WTC11 (cell line): Measurements from ENCODE around the gene TUB. TPM values are rescaled to one million over a fixed set of nuclear protein-coding genes. Genes with fewer than 3 reads are reported as not detected.
A peak's percentile ranks its signal among the peaks of the same experiment; 100 is the strongest.

Source experiments
- ATAC-seq: fragments of 200-7000 bp; cut with Tn5 transposase; 2 replicates; pipeline ENCODE4 v1.10.0; 2021; ENCODE audit warnings: mild to moderate bottlenecking, moderate library complexity
- Bru-seq: library from RNA; stranded (reverse); fragments of 400-500 nt; gene quantifications from one replicate; lab custom pipeline; 2021; lab: Mats Ljungman, UMichigan
- CTCF ChIA-PET: fragments of 300-600 bp; sonication (Branson Sonifier 250); formaldehyde crosslinking; loops from one replicate; lab custom pipeline; 2021; ENCODE audit warnings: antibody characterized with exemption; lab: Charles Lee
- POLR2A ChIA-PET: fragments of 350-600 bp; sonication (Branson Sonifier 250); formaldehyde crosslinking; loops from one replicate; lab custom pipeline; 2021; ENCODE audit warnings: antibody characterized with exemption; lab: Charles Lee
- DNase-seq: peaks from one replicate; pipeline ENCODE4 v3.0.0; 2021; ENCODE audit warnings: low spot score
- H3K27ac Mint-ChIP-seq: 2 replicates; pipeline ENCODE4 v1.8.0; 2021; ENCODE audit warnings: mixed read lengths
- H3K27me3 Mint-ChIP-seq: 2 replicates; pipeline ENCODE4 v1.8.0; 2021; ENCODE audit warnings: low read depth, mild to moderate bottlenecking, moderate library complexity, mixed read lengths
- H3K36me3 Mint-ChIP-seq: 2 replicates; pipeline ENCODE4 v1.8.0; 2021; ENCODE audit warnings: mixed read lengths
- H3K4me1 Mint-ChIP-seq: 2 replicates; pipeline ENCODE4 v1.8.0; 2022; ENCODE audit warnings: mixed read lengths
- H3K4me3 Mint-ChIP-seq: 2 replicates; pipeline ENCODE4 v1.8.0; 2021; ENCODE audit warnings: mild to moderate bottlenecking, moderate library complexity, mixed read lengths
- H3K9me3 Mint-ChIP-seq: 2 replicates; pipeline ENCODE4 v1.8.0; 2021; ENCODE audit warnings: mixed read lengths
- AR ChIP-seq: fragments of 250-450 bp; sonication (Bioruptor Pico); IDR thresholded peaks from 2 replicates; pipeline ENCODE4 v1.9.0; 2021; ENCODE audit warnings: mild to moderate bottlenecking
- CBFB ChIP-seq: sonication (generic); formaldehyde crosslinking; IDR thresholded peaks from 2 replicates; pipeline ENCODE4 v1.8.1; 2022; ENCODE audit warnings: mild to moderate bottlenecking, low read depth, missing genetic modification reagents
- ETV6 ChIP-seq: sonication (generic); formaldehyde crosslinking; IDR thresholded peaks from 2 replicates; pipeline ENCODE4 v1.8.1; 2022; ENCODE audit warnings: mild to moderate bottlenecking, missing genetic modification reagents
- GRHL2 ChIP-seq: fragments of 250-450 bp; sonication (Bioruptor Pico); IDR thresholded peaks from 2 replicates; pipeline ENCODE4 v1.8.0; 2022; ENCODE audit warnings: mild to moderate bottlenecking, moderate library complexity; ENCODE audit not compliant: insufficient replicate concordance, severe bottlenecking
- HMGA2 ChIP-seq: fragments of 250-450 bp; sonication (Bioruptor Pico); IDR thresholded peaks from 2 replicates; pipeline ENCODE4 v1.4.0; 2021; ENCODE audit warnings: mild to moderate bottlenecking, moderate library complexity
- NFE2L1 ChIP-seq: sonication (generic); formaldehyde crosslinking; IDR thresholded peaks from 2 replicates; pipeline ENCODE4 v1.8.1; 2023; ENCODE audit warnings: missing genetic modification reagents
- NR2C2 ChIP-seq: sonication (generic); formaldehyde crosslinking; IDR thresholded peaks from 2 replicates; pipeline ENCODE4 v1.8.0; 2022; ENCODE audit warnings: mild to moderate bottlenecking, missing genetic modification reagents
- NR3C1 ChIP-seq: sonication (generic); formaldehyde crosslinking; conservative IDR thresholded peaks from 2 replicates; pipeline ENCODE4 v1.8.1; 2023; ENCODE audit warnings: low read depth, mild to moderate bottlenecking, missing genetic modification reagents
- RELA ChIP-seq: sonication (generic); formaldehyde crosslinking; IDR thresholded peaks from 2 replicates; pipeline ENCODE4 v1.8.1; 2022; ENCODE audit warnings: missing genetic modification reagents, mild to moderate bottlenecking, borderline replicate concordance
- SMAD4 ChIP-seq: sonication (generic); formaldehyde crosslinking; IDR thresholded peaks from 2 replicates; pipeline ENCODE4 v1.8.0; 2022; ENCODE audit warnings: mild to moderate bottlenecking, missing genetic modification reagents
- TEAD1 ChIP-seq: sonication (generic); formaldehyde crosslinking; IDR thresholded peaks from 2 replicates; pipeline ENCODE4 v1.8.0; 2022; ENCODE audit warnings: mild to moderate bottlenecking, missing genetic modification reagents
- ZBTB21 ChIP-seq: sonication (generic); formaldehyde crosslinking; IDR thresholded peaks from 2 replicates; pipeline ENCODE4 v1.8.1; 2023; ENCODE audit warnings: mild to moderate bottlenecking, missing genetic modification reagents, borderline replicate concordance
- ZNF121 ChIP-seq: sonication (generic); formaldehyde crosslinking; IDR thresholded peaks from 2 replicates; pipeline ENCODE4 v1.8.0; 2023; ENCODE audit warnings: missing genetic modification reagents
- ZNF138 ChIP-seq: sonication (generic); formaldehyde crosslinking; conservative IDR thresholded peaks from 2 replicates; pipeline ENCODE4 v1.8.1; 2022; ENCODE audit warnings: mild to moderate bottlenecking, moderate library complexity, missing genetic modification reagents
- ZNF263 ChIP-seq: sonication (generic); formaldehyde crosslinking; IDR thresholded peaks from 2 replicates; pipeline ENCODE4 v1.8.1; 2022; ENCODE audit warnings: low read depth, mild to moderate bottlenecking, moderate library complexity, missing genetic modification reagents
- ZNF281 ChIP-seq: sonication (generic); formaldehyde crosslinking; IDR thresholded peaks from 2 replicates; pipeline ENCODE4 v1.8.0; 2023; ENCODE audit warnings: mild to moderate bottlenecking, missing genetic modification reagents
- ZSCAN18 ChIP-seq: fragments of 250-450 bp; sonication (Bioruptor Pico); IDR thresholded peaks from 2 replicates; pipeline ENCODE4 v2.1.2; 2022; ENCODE audit warnings: mild to moderate bottlenecking, moderate library complexity
- long read RNA-seq, 3 experiments: library from RNA in 1 of 3; library from capped mRNA in 1 of 3; library from polyadenylated mRNA in 1 of 3; unstranded in 2 of 3; stranded (forward) in 1 of 3; transcript quantifications; one replicate each; pipeline ENCODE4 v2.0.0, GENCODE V29; 2021
- total RNA-seq: library from RNA; stranded (reverse); gene quantifications from 3 replicates; pipeline ENCODE4 v1.2.3, GENCODE V29; 2021
- TF ChIP-seq, protein P1 (sequence below): sonication (generic); formaldehyde crosslinking; IDR thresholded peaks from 2 replicates; pipeline ENCODE4 v1.8.0; 2022; ENCODE audit warnings: mild to moderate bottlenecking, missing genetic modification reagents
- TF ChIP-seq, protein P2 (sequence below): sonication (generic); formaldehyde crosslinking; IDR thresholded peaks from 2 replicates; pipeline ENCODE4 v1.8.1; 2023; ENCODE audit warnings: mild to moderate bottlenecking, moderate library complexity, missing genetic modification reagents
- TF ChIP-seq, protein P3 (sequence below): sonication (generic); formaldehyde crosslinking; IDR thresholded peaks from 2 replicates; pipeline ENCODE4 v1.8.1; 2023; ENCODE audit warnings: mild to moderate bottlenecking, missing genetic modification reagents
- TF ChIP-seq, protein P4 (sequence below): sonication (generic); formaldehyde crosslinking; IDR thresholded peaks from 2 replicates; pipeline ENCODE4 v1.8.0; 2023; ENCODE audit warnings: missing genetic modification reagents

Gene TUB
- 29.2 to 32.1 TPM (median 30.0 TPM) in 3 replicates for total RNA-seq
- Bru-seq, nascent RNA = percentile 49 among the genes with signal in this experiment
- long read RNA-seq, experiment 1, partial matches to known transcripts = 4 of 45 reads
- long read RNA-seq, experiment 1, other reads (novel, unspliced or antisense) = 37 of 45 reads
- long read RNA-seq, experiment 2, partial matches to known transcripts = 4 of 17 reads
- long read RNA-seq, experiment 2, other reads (novel, unspliced or antisense) = 12 of 17 reads
- long read RNA-seq, experiment 3 = 0 reads

GRCh38 chr11:8080674-8081590 lies at the start of gene TUB:
TUB (plus strand) TSS chr11:8081211; CDS start chr11:8081511, 300 bp downstream.
- Mint-ChIP-seq H3K36me3 (no peaks in the 10 kb centered on the region), H3K27me3 (peaks cover 42% of the 10 kb centered on the region), H3K4me1 (peaks cover 48% of the 10 kb centered on the region), H3K27ac (no peak within 1 kb of the TSS), H3K9me3 (no peaks in the 10 kb centered on the region), H3K4me3 (peak within 1 kb of the TSS; percentile 79)
- ChIA-PET POLR2A (interaction anchor here (0.7 kb wide), 1 partner anchor 10 kb away, joined by 3 read pairs; no protein-coding TSS in a partner anchor), CTCF (interaction anchor here (0.6 to 6.6 kb wide), 14 partner anchors 9 to 783 kb away, joined by 3 to 63 read pairs (median 8); no protein-coding TSS in a partner anchor)
- peak; percentile 44 for ATAC-seq
- DNase-seq = peak; percentile 70
- TF ChIP-seq HMGA2 (CRISPR knock-in tag) (no peak), RELA (no peak; the same call in 1 of the 2 replicates), ZNF281 (CRISPR knock-in tag) (no peak), NR3C1 (CRISPR knock-in tag) (no peak), TEAD1 (CRISPR knock-in tag) (no peak), ZNF263 (CRISPR knock-in tag) (no peak), NFE2L1 (CRISPR knock-in tag) (no peak), NR2C2 (no peak), SMAD4 (no peak), ZNF121 (CRISPR knock-in tag) (peak; percentile 73; the same call in 1 of the 2 replicates), CBFB (CRISPR knock-in tag) (no peak), GRHL2 (CRISPR knock-in tag) (no peak), ZSCAN18 (CRISPR knock-in tag) (no peak), ETV6 (CRISPR knock-in tag) (no peak), AR (CRISPR knock-in tag) (no peak), ZNF138 (no peak), ZBTB21 (CRISPR knock-in tag) (0 out of 2 replicates have a peak, but pooled peaks have one; percentile 45)
- TF ChIP-seq, protein P1, sequence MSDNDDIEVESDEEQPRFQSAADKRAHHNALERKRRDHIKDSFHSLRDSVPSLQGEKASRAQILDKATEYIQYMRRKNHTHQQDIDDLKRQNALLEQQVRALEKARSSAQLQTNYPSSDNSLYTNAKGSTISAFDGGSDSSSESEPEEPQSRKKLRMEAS (CRISPR knock-in tag) = peak; percentile 45; the same call in 1 of the 2 replicates
- TF ChIP-seq, protein P2, sequence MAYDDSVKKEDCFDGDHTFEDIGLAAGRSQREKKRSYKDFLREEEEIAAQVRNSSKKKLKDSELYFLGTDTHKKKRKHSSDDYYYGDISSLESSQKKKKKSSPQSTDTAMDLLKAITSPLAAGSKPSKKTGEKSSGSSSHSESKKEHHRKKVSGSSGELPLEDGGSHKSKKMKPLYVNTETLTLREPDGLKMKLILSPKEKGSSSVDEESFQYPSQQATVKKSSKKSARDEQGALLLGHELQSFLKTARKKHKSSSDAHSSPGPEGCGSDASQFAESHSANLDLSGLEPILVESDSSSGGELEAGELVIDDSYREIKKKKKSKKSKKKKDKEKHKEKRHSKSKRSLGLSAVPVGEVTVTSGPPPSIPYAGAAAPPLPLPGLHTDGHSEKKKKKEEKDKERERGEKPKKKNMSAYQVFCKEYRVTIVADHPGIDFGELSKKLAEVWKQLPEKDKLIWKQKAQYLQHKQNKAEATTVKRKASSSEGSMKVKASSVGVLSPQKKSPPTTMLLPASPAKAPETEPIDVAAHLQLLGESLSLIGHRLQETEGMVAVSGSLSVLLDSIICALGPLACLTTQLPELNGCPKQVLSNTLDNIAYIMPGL (CRISPR knock-in tag) = peak; percentile 15; the same call in 1 of the 2 replicates
- TF ChIP-seq, protein P3, sequence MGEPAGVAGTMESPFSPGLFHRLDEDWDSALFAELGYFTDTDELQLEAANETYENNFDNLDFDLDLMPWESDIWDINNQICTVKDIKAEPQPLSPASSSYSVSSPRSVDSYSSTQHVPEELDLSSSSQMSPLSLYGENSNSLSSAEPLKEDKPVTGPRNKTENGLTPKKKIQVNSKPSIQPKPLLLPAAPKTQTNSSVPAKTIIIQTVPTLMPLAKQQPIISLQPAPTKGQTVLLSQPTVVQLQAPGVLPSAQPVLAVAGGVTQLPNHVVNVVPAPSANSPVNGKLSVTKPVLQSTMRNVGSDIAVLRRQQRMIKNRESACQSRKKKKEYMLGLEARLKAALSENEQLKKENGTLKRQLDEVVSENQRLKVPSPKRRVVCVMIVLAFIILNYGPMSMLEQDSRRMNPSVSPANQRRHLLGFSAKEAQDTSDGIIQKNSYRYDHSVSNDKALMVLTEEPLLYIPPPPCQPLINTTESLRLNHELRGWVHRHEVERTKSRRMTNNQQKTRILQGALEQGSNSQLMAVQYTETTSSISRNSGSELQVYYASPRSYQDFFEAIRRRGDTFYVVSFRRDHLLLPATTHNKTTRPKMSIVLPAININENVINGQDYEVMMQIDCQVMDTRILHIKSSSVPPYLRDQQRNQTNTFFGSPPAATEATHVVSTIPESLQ = no peak
- TF ChIP-seq, protein P4, sequence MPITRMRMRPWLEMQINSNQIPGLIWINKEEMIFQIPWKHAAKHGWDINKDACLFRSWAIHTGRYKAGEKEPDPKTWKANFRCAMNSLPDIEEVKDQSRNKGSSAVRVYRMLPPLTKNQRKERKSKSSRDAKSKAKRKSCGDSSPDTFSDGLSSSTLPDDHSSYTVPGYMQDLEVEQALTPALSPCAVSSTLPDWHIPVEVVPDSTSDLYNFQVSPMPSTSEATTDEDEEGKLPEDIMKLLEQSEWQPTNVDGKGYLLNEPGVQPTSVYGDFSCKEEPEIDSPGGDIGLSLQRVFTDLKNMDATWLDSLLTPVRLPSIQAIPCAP (CRISPR knock-in tag) = no peak
